B cell (primary cell): ENCODE measurements around the gene ST6GALNAC3.

ENCODE experiments used
- CTCF ChIP-seq: fragments of 200-600 bp; IDR thresholded peaks from one replicate; pipeline ENCODE4 v1.8.0; 2022; ENCODE audit warnings: antibody characterized with exemption, mild to moderate bottlenecking
- EZH2 ChIP-seq: IDR thresholded peaks from 2 replicates; pipeline ENCODE4 v1.6.1; 2012; ENCODE audit warnings: borderline replicate concordance, low read depth, mild to moderate bottlenecking, moderate library complexity, low read length; ENCODE audit not compliant: insufficient read depth, poor library complexity, severe bottlenecking

- TF ChIP-seq CTCF (no peak), EZH2 (no peak)
These were observed 508.8 kb downstream of the ST6GALNAC3 start for GRCh38 chr1:76583235-76583868.
